Tibial artery (tissue), 4 donors: ENCODE results near the gene GALK2.
A peak's percentile ranks its signal among the peaks of the same experiment; 100 is the strongest.

Experiments
- DNase-seq, 2 donors: peaks; one replicate each; pipeline ENCODE4 v3.0.0-alpha.2; 2019
- H3K27ac ChIP-seq, 2 donors: fragments of 200-600 bp; sonication (generic) in 1 of 2; 1 replicate in 1 of 2; 2 replicates in 1 of 2; pipeline ENCODE4 v1.5.1; 2018 to 2019; ENCODE audit warnings: mild to moderate bottlenecking in 1 of 2
- H3K27me3 ChIP-seq, 2 donors: fragments of 200-600 bp; sonication (generic) in 1 of 2; one replicate each; pipeline versions ENCODE4 v1.5.1 to v1.6.0; 2016 to 2019
- H3K36me3 ChIP-seq, 3 donors: fragments of 200-600 bp; sonication (generic) in 2 of 3; one replicate each; pipeline ENCODE4 v1.5.1; 2016 to 2019; ENCODE audit warnings: mild to moderate bottlenecking in 2 of 3
- H3K4me1 ChIP-seq, 4 donors: fragments of 200-600 bp; sonication (generic) in 2 of 4; 1 replicate in 3 of 4; 2 replicates in 1 of 4; pipeline ENCODE4 v1.5.1; 2016 to 2019
- H3K4me3 ChIP-seq, 2 donors: fragments of 200-600 bp; sonication (generic) in 1 of 2; 1 replicate in 1 of 2; 2 replicates in 1 of 2; pipeline ENCODE4 v1.5.1; 2018 to 2019; ENCODE audit warnings: mild to moderate bottlenecking in 2 of 2
- H3K9me3 ChIP-seq, 3 donors: fragments of 200-600 bp; sonication (generic) in 1 of 3; one replicate each; pipeline ENCODE4 v1.5.1; 2016 to 2019
- intact Hi-C: fragments of 100-400 bp; cut with DNase I; formaldehyde crosslinking; loops from one replicate; pipeline ENCODE4 v1.15.0; 2023; ENCODE audit warnings: low total_unique reads
- TF ChIP-seq, protein P1 (sequence below), 2 experiments: fragments of 200-600 bp in 1 of 2; fragments of 450-650 bp in 1 of 2; IDR thresholded peaks; one replicate each; pipeline ENCODE4 v1.5.1; 2017 to 2019; ENCODE audit warnings: antibody characterized with exemption in 2 of 2, mild to moderate bottlenecking in 1 of 2, moderate library complexity in 1 of 2

GALK2 gene

DNA sequence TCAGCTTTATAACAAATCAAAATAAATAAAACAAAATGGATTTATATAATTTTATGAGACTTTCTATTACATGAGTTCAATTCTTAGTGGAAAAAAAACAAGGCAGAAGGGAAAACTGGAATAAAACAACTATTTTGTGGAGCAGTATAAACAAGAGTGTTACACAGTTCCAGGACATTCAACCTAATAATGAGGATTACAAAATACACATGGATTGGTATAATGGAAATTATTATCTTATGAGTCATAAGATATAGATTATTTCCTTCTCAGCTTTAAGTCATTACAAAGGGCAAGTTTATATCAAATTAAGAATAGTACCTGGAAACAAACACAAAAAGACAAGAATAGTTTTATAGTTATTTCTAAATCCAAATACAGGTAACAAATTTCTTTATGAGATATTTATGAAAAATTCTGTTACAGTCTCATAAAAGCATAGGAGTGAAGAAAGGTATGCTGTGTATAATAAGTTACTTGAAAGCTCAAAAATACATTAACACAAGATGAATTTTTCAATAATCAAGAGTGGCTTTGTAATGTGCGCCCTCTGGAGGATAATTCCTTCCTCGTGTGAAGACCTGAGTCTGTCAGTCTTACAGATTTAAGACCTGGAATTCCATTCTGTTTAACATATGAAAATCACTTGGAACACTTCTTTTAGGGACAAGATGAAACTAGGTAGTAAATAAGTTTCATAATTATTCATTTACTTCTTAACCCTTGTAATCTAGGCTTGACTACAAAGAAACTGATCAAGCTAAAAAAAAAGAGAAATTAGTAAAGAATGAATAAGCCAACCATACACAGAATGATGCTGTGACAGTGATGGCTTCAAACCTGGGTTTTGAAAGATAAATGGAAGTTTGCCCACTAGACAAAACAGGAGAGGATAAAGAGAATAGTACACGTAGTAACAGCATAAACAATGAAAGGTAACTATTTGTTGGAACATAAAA is 24.1 kb upstream of the GALK2 start:
- Histone ChIP-seq H3K27ac (no peak overlapping the region), H3K4me1 (peaks cover 0 to 53% (median 8%) of the 10 kb centered on the region in 4 donors), H3K36me3 (peaks cover 28 to 31% (median 30%) of the 10 kb centered on the region in 3 donors), H3K4me3 (no peak overlapping the region), H3K27me3 (no peaks in the 10 kb centered on the region), H3K9me3 (no peaks in the 10 kb centered on the region)
- TF ChIP-seq, protein P1, sequence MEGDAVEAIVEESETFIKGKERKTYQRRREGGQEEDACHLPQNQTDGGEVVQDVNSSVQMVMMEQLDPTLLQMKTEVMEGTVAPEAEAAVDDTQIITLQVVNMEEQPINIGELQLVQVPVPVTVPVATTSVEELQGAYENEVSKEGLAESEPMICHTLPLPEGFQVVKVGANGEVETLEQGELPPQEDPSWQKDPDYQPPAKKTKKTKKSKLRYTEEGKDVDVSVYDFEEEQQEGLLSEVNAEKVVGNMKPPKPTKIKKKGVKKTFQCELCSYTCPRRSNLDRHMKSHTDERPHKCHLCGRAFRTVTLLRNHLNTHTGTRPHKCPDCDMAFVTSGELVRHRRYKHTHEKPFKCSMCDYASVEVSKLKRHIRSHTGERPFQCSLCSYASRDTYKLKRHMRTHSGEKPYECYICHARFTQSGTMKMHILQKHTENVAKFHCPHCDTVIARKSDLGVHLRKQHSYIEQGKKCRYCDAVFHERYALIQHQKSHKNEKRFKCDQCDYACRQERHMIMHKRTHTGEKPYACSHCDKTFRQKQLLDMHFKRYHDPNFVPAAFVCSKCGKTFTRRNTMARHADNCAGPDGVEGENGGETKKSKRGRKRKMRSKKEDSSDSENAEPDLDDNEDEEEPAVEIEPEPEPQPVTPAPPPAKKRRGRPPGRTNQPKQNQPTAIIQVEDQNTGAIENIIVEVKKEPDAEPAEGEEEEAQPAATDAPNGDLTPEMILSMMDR (IDR thresholded peaks at IDR 0.05): peak; percentile 50 to 55
- no peak for DNase-seq
- intact Hi-C loops: loop anchor here (10.0 kb wide), 1 partner anchor 281 kb away; no protein-coding TSS in a partner anchor

GRCh38 chr15:49148298-49148697 is 21.7 kb upstream of the GALK2 start:
- TF ChIP-seq, protein P1 (IDR thresholded peaks at IDR 0.05): no peak
- Histone ChIP-seq H3K27ac (no peak overlapping the region), H3K36me3 (peaks cover 6 to 8% (median 7%) of the 10 kb centered on the region in 3 donors), H3K4me3 (no peak overlapping the region), H3K9me3 (no peaks in the 10 kb centered on the region), H3K27me3 (no peaks in the 10 kb centered on the region), H3K4me1 (peaks cover 0 to 64% (median 12%) of the 10 kb centered on the region in 4 donors)
- intact Hi-C loops: loop anchor here (10.0 kb wide), 1 partner anchor 283 kb away; no protein-coding TSS in a partner anchor
- DNase-seq: no peak

GRCh38 chr15:49148727-49149126 is 21.3 kb upstream of the GALK2 start:
- Histone ChIP-seq H3K36me3 (peaks cover 1 to 4% (median 3%) of the 10 kb centered on the region in 3 donors), H3K27ac (no peak overlapping the region), H3K4me3 (no peak overlapping the region), H3K9me3 (no peaks in the 10 kb centered on the region), H3K27me3 (no peaks in the 10 kb centered on the region), H3K4me1 (peaks cover 0 to 69% (median 12%) of the 10 kb centered on the region in 4 donors)
- DNase-seq: no peak
- TF ChIP-seq, protein P1 (IDR thresholded peaks at IDR 0.05): no peak
- intact Hi-C loops: loop anchor here (10.0 kb wide), 1 partner anchor 284 kb away; no protein-coding TSS in a partner anchor

GRCh38 chr15:49151831-49152230 is 18.2 kb upstream of the GALK2 start:
- TF ChIP-seq, protein P1 (IDR thresholded peaks at IDR 0.05): no peak
- intact Hi-C loops: no loop called here
- H3K36me3 ChIP-seq: no peaks in the 10 kb centered on the region
- no peak overlapping the region for H3K27ac ChIP-seq
- no peak for DNase-seq
- H3K27me3 ChIP-seq: no peaks in the 10 kb centered on the region
- peaks cover 0 to 70% (median 11%) of the 10 kb centered on the region in 4 donors for H3K4me1 ChIP-seq
- no peaks in the 10 kb centered on the region for H3K9me3 ChIP-seq
- no peak overlapping the region for H3K4me3 ChIP-seq

- Histone ChIP-seq H3K36me3 (no peaks in the 10 kb centered on the region), H3K27ac (no peak overlapping the region), H3K9me3 (no peaks in the 10 kb centered on the region), H3K4me1 (peaks cover 0 to 64% (median 9%) of the 10 kb centered on the region in 4 donors), H3K4me3 (no peak overlapping the region), H3K27me3 (no peaks in the 10 kb centered on the region)
- intact Hi-C loops: no loop called here
- TF ChIP-seq, protein P1 (IDR thresholded peaks at IDR 0.05): no peak
- DNase-seq: no peak
Measured at GRCh38 chr15:49152552-49153312, 17.3 kb upstream of the GALK2 start.
